H9 (cell line): Measurements from ENCODE around the gene PRKCZ. TPM values are rescaled to one million over a fixed set of nuclear protein-coding genes. Genes with fewer than 3 reads are reported as not detected.

ENCODE experiments used
- DNase-seq: peaks from one replicate; pipeline ENCODE4 v3.0.0-alpha.2; 2017
- H2AFZ ChIP-seq: one replicate; pipeline ENCODE4 v1.6.1; 2013; ENCODE audit warnings: mild to moderate bottlenecking, low read length, control low read depth, moderate library complexity
- H2AK5ac ChIP-seq: 2 replicates; pipeline ENCODE4 v1.6.1; 2013; ENCODE audit warnings: low read length, control low read depth, mixed read lengths; ENCODE audit not compliant: insufficient read length
- H2BK120ac ChIP-seq: one replicate; pipeline ENCODE4 v1.6.1; 2013; ENCODE audit warnings: low read depth, mild to moderate bottlenecking, low read length, control low read depth, inconsistent platforms; ENCODE audit not compliant: poor library complexity, severe bottlenecking
- H2BK12ac ChIP-seq: 2 replicates; pipeline ENCODE4 v1.6.1; 2013; ENCODE audit warnings: low read length, control low read depth, mixed read lengths, low read depth; ENCODE audit not compliant: insufficient read length
- H2BK15ac ChIP-seq: 2 replicates; pipeline ENCODE4 v1.6.1; 2013; ENCODE audit warnings: low read depth, low read length, control low read depth
- H2BK20ac ChIP-seq: one replicate; pipeline ENCODE4 v1.6.1; 2013; ENCODE audit warnings: low read depth, mild to moderate bottlenecking, low read length, control low read depth, inconsistent platforms; ENCODE audit not compliant: poor library complexity, severe bottlenecking
- H2BK5ac ChIP-seq: 2 replicates; pipeline ENCODE4 v1.6.1; 2013; ENCODE audit warnings: low read length, control low read depth, mixed read lengths; ENCODE audit not compliant: insufficient read length
- H3K14ac ChIP-seq: 2 replicates; pipeline ENCODE4 v1.6.1; 2013; ENCODE audit warnings: low read length, control low read depth; ENCODE audit not compliant: insufficient read depth
- H3K18ac ChIP-seq: 2 replicates; pipeline ENCODE4 v1.6.1; 2013; ENCODE audit warnings: low read depth, mild to moderate bottlenecking, mixed read lengths, low read length, control low read depth; ENCODE audit not compliant: insufficient read length
- H3K23ac ChIP-seq: 2 replicates; pipeline ENCODE4 v1.6.1; 2013; ENCODE audit warnings: low read length, control low read depth, mixed read lengths, low read depth; ENCODE audit not compliant: insufficient read length
- H3K23me2 ChIP-seq: 2 replicates; pipeline ENCODE4 v1.6.1; 2013; ENCODE audit warnings: low read depth, mild to moderate bottlenecking, mixed read lengths, low read length, control low read depth; ENCODE audit not compliant: insufficient read length, poor library complexity, severe bottlenecking
- H3K27ac ChIP-seq: 2 replicates; pipeline ENCODE4 v1.5.1; 2013; ENCODE audit warnings: low read length, control low read depth, mixed read lengths, low read depth; ENCODE audit not compliant: insufficient read length
- H3K27me3 ChIP-seq: 2 replicates; pipeline ENCODE4 v1.6.1; 2013; ENCODE audit warnings: low read length, control low read depth, inconsistent platforms; ENCODE audit not compliant: insufficient read depth
- H3K4ac ChIP-seq: 2 replicates; pipeline ENCODE4 v1.6.1; 2013; ENCODE audit warnings: low read depth, mild to moderate bottlenecking, control low read depth, inconsistent platforms, low read length, moderate library complexity
- H3K4me1 ChIP-seq: 2 replicates; pipeline ENCODE4 v1.6.1; 2013; ENCODE audit warnings: low read length, control low read depth, inconsistent platforms; ENCODE audit not compliant: insufficient read depth
- H3K4me2 ChIP-seq: 2 replicates; pipeline ENCODE4 v1.6.1; 2013; ENCODE audit warnings: low read length, control low read depth, mixed read lengths; ENCODE audit not compliant: insufficient read length, insufficient read depth
- H3K56ac ChIP-seq: 2 replicates; pipeline ENCODE4 v1.6.1; 2013; ENCODE audit warnings: low read depth, mild to moderate bottlenecking, mixed read lengths, low read length, control low read depth; ENCODE audit not compliant: insufficient read length
- H3K79me1 ChIP-seq: 2 replicates; pipeline ENCODE4 v1.6.1; 2013; ENCODE audit warnings: low read depth, mild to moderate bottlenecking, moderate library complexity, low read length, control low read depth, inconsistent platforms; ENCODE audit not compliant: insufficient read depth, poor library complexity, severe bottlenecking
- H3K79me2 ChIP-seq: 2 replicates; pipeline ENCODE4 v1.6.1; 2013; ENCODE audit warnings: low read length, control low read depth, inconsistent platforms; ENCODE audit not compliant: insufficient read depth
- H3K9ac ChIP-seq: 2 replicates; pipeline ENCODE4 v1.6.1; 2013; ENCODE audit warnings: low read length, control low read depth, mixed read lengths; ENCODE audit not compliant: insufficient read length; ENCODE audit errors: extremely low read depth
- H3K9me3 ChIP-seq: one replicate; pipeline ENCODE4 v1.6.1; 2013; ENCODE audit warnings: low read depth, low read length, inconsistent platforms; ENCODE audit not compliant: control insufficient read depth
- H3T11ph ChIP-seq: one replicate; pipeline ENCODE4 v1.6.1; 2013; ENCODE audit warnings: mild to moderate bottlenecking, low read length, control low read depth, inconsistent platforms
- H4K20me1 ChIP-seq: one replicate; pipeline ENCODE4 v1.6.1; 2013; ENCODE audit not compliant: control insufficient read depth, insufficient read length, insufficient read depth
- H4K5ac ChIP-seq: 2 replicates; pipeline ENCODE4 v1.6.1; 2013; ENCODE audit warnings: low read depth, mild to moderate bottlenecking, mixed read lengths, low read length, control low read depth; ENCODE audit not compliant: insufficient read length
- H4K8ac ChIP-seq: replicated peaks from 2 replicates; pipeline ENCODE4 v1.6.1; 2013; ENCODE audit warnings: low read length, control low read depth, mixed read lengths, low read depth; ENCODE audit not compliant: insufficient read length
- H4K91ac ChIP-seq: 2 replicates; pipeline ENCODE4 v1.6.1; 2013; ENCODE audit warnings: low read depth, mild to moderate bottlenecking, moderate library complexity, mixed read lengths, low read length, control low read depth; ENCODE audit not compliant: insufficient read length
- H3K27ac Mint-ChIP-seq, 3 experiments: 2 replicates in 2 of 3; 3 replicates in 1 of 3; pipeline ENCODE4 v1.8.0; 2020 to 2021; ENCODE audit warnings: mixed read lengths in 3 of 3, mild to moderate bottlenecking in 1 of 3, moderate library complexity in 1 of 3
- H3K27me3 Mint-ChIP-seq: 2 replicates; pipeline ENCODE4 v1.8.0; 2021; ENCODE audit warnings: low read depth, mild to moderate bottlenecking, moderate library complexity, mixed read lengths
- H3K36me3 Mint-ChIP-seq, 3 experiments: 2 replicates in 2 of 3; 3 replicates in 1 of 3; pipeline ENCODE4 v1.8.0; 2020 to 2021; ENCODE audit warnings: low read depth in 3 of 3, mixed read lengths in 3 of 3; ENCODE audit not compliant: insufficient read depth in 1 of 3
- H3K4me1 Mint-ChIP-seq, 2 experiments: 2 replicates each; pipeline ENCODE4 v1.8.0; 2020; ENCODE audit warnings: mixed read lengths in 2 of 2
- H3K4me3 Mint-ChIP-seq, 2 experiments: 2 replicates in 1 of 2; 3 replicates in 1 of 2; pipeline ENCODE4 v1.8.0; 2020 to 2021; ENCODE audit warnings: mild to moderate bottlenecking in 2 of 2, mixed read lengths in 2 of 2, moderate library complexity in 1 of 2
- H3K9me3 Mint-ChIP-seq, 2 experiments: 2 replicates in 1 of 2; 3 replicates in 1 of 2; pipeline ENCODE4 v1.8.0; 2020; ENCODE audit warnings: mild to moderate bottlenecking in 2 of 2, mixed read lengths in 2 of 2, moderate library complexity in 1 of 2
- CTCF ChIP-seq: fragments of 200-600 bp; sonication (generic); conservative IDR thresholded peaks from 3 replicates; pipeline ENCODE4 v1.8.0; 2021; ENCODE audit warnings: antibody characterized with exemption, mild to moderate bottlenecking
- WGBS: extraction: QIAGEN DNeasy Blood & Tissue Kit; methylation state at CpG from one replicate; pipeline ENCODE4 v1.1.7; 2013; ENCODE audit warnings: missing lambda C conversion rate, low lambda C conversion rate, mixed read lengths; ENCODE audit not compliant: insufficient read length; ENCODE audit errors: extremely low coverage; 5-methylcytosine and 5-hydroxymethylcytosine counted together
- total RNA-seq: library from RNA; stranded (reverse); gene quantifications from 2 replicates; pipeline ENCODE4 v1.2.1, GENCODE V29; 2021

PRKCZ gene
- total RNA-seq, 1 experiment from 2014 or later: 48.4 TPM

DNA sequence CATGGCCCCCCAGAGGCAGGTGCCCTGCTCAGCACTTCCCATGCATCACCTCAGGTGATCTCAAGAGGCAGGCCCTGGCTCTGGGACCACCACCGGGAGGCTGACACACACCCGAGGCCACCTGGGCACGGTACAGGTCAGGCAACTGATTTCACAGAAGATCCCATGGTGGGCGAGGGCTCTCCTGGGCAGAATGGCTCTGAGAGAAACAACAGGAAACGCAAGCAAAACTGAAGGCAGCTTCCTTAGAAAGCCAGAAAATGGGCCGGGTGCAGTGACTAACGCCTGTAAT lies 166.5 kb downstream of the PRKCZ start:
- no peaks in the 10 kb centered on the region for H3K79me2 ChIP-seq
- no peak overlapping the region for H3K9ac ChIP-seq
- no peak overlapping the region for H4K91ac ChIP-seq
- no peaks in the 10 kb centered on the region for H3K27me3 ChIP-seq
- no peak overlapping the region for H3K14ac ChIP-seq
- H4K8ac ChIP-seq: no peak overlapping the region
- Mint-ChIP-seq H3K4me3 (no peak overlapping the region), H3K27me3 (peaks cover 5% of the 10 kb centered on the region), H3K27ac (peak overlapping the region in 1 of 3 experiments; percentile 72; a peak in 1 of 7 replicates), H3K36me3 (no peaks in the 10 kb centered on the region), H3K9me3 (0 out of 5 replicates have a peak, but pooled peaks cover 0 to 2% of the 10 kb centered on the region in 2 experiments), H3K4me1 (peaks cover 3 to 12% of the 10 kb centered on the region in 2 experiments; a peak in 3 of 4 replicates)
- H4K20me1 ChIP-seq: no peaks in the 10 kb centered on the region
- H3K9me3 ChIP-seq: no peaks in the 10 kb centered on the region
- no peak overlapping the region for H4K5ac ChIP-seq
- no peak for DNase-seq
- H2AFZ ChIP-seq: no peak overlapping the region
- H3K18ac ChIP-seq: no peak overlapping the region
- H2BK120ac ChIP-seq: no peak overlapping the region
- H3K4me1 ChIP-seq: no peaks in the 10 kb centered on the region
- no peak overlapping the region for H3K27ac ChIP-seq
- H3T11ph ChIP-seq: no peak overlapping the region
- H3K23ac ChIP-seq: no peak overlapping the region
- H2AK5ac ChIP-seq: no peak overlapping the region
- H2BK20ac ChIP-seq: no peak overlapping the region
- no peak overlapping the region; the same call in 1 of the 2 replicates for H3K4ac ChIP-seq
- H3K79me1 ChIP-seq: no peaks in the 10 kb centered on the region
- no peak overlapping the region for H2BK12ac ChIP-seq
- H3K4me2 ChIP-seq: no peak overlapping the region
- H3K23me2 ChIP-seq: no peaks in the 10 kb centered on the region
- WGBS: no CpG with 5 or more reads among the region's 7 CpGs
- TF ChIP-seq CTCF: no peak
- no peak overlapping the region for H2BK15ac ChIP-seq
- no peak overlapping the region for H2BK5ac ChIP-seq
- H3K56ac ChIP-seq: no peak overlapping the region
